Germinal center (tissue), 1 donor: ENCODE results near the gene RASA1.

Experiments
- DNase-seq: peaks from one replicate; pipeline ENCODE4 v3.0.0; 2012; ENCODE audit warnings: mixed read lengths, low spot score

RASA1 gene

DNA sequence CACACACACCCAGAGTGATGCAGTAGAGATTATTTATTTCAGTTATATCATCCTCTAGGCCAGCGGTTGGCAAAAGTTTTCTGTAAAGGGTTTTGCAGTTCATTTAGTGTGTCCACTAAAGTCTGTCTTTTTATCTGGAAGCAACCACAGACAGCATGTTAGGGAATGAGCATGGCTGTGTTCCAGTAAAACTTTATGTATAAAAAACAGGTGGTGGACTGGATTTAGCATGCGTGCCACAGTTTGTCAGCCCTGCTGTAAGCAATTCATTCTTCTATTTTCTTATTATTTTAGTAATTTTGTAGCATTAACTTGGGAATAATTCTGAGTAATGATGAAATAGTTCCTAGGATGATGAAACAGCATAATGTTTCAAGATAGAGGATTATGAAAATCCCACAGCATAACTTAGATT is 93.4 kb downstream of the RASA1 start:
- no peak for DNase-seq

DNA sequence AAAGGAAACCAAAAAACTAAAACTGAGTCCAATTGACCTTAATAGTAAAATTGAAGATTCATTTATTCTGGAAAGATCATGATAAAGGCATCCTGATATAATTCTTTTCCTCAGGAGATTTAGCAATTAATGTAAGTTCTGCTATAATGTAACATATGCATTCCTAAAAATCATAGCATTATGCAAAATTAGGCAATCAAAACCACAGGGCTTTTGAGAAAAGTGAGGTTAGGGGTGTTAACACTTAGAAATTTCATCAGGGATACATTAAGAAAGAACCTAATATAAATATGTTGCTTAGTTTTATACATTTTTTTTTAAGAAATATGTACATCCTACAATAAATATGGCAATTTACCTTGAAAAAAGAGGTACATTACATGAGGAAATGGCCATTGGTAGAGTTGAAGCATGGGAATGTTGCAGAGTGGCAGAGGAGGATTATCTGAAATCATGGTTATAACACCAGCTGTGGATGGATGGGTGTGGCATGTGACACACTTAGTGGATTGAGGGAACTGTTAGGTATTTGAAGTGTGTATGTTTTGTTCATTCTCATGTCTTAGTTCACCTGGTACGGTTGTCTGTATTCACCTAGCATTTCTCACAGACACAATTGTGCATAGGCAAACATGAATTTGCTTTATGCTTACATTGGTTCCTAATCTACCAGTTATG is 94.0 kb downstream of the RASA1 start:
- no peak for DNase-seq

- no peak for DNase-seq
Observed at GRCh38 chr5:87367243-87367642, 99.6 kb downstream of the RASA1 start.

GRCh38 chr5:87368601-87369000 is 100.9 kb downstream of the RASA1 start:
- no peak for DNase-seq

GRCh38 chr5:87369431-87369830 is 101.7 kb downstream of the RASA1 start:
- no peak for DNase-seq

- DNase-seq, result no peak
Observed at GRCh38 chr5:87372705-87373104, 105.0 kb downstream of the RASA1 start.

GRCh38 chr5:87382224-87382623 is 114.5 kb downstream of the RASA1 start:
- no peak for DNase-seq

DNA sequence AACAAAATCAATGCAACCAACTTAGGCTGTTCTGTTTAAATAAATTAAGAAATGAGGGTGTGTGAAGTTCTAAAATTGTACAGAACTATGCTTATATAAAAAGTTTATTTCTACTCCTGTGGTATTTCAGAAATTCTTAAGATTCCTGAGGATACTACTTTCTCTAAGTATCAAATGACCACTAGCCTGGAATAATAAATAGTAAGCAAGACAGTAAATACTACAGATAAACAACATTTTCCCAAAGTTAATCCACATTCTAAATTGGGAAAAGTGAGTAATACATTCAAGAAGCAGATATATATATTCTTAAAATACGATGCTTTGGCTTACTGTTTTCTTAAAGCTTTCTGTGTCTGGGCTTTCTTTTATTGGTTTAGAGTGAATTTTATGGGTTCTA is 115.5 kb downstream of the RASA1 start:
- no peak for DNase-seq

DNA sequence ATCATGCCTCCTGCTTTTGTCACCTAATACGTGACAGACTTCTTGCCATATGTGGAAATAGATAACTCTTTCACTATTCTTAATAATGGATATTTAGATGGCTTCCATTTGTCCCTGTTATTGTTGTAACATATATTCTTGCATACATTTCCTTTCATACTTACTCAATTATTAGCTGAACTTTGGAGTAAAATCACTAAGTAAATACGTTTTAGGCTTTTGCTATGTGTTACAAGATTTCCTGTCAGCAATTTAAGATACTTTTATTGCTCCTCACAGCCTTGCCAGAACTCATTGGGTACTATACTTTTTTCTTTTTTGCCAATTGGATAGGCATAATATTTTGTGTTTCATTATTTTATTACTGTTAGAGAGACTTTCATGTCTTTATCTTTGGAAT is 118.1 kb downstream of the RASA1 start:
- no peak for DNase-seq

DNA sequence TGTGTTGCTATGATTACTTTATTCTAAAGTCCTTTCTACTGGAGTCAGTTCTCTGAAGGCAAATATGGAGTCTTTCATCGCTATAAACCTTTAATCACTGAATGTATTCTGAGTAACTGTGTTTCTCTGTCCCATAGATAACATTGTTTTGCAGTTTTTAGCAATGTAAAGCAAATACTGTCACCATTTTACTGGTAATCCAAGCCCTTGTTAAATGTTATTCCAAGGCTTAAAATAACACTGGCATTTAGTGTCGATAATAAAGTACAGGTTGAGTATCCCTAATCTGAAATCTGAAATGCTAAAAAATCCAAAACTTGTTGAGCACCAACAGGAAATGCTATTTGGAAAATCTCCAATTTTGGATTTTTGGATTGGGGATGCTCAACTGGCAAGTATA is 120.4 kb downstream of the RASA1 start:
- DNase-seq, result no peak

GRCh38 chr5:87389296-87390034 is 121.8 kb downstream of the RASA1 start:
- no peak for DNase-seq

- no peak for DNase-seq
Observed at GRCh38 chr5:87390075-87390474, 122.4 kb downstream of the RASA1 start.

DNA sequence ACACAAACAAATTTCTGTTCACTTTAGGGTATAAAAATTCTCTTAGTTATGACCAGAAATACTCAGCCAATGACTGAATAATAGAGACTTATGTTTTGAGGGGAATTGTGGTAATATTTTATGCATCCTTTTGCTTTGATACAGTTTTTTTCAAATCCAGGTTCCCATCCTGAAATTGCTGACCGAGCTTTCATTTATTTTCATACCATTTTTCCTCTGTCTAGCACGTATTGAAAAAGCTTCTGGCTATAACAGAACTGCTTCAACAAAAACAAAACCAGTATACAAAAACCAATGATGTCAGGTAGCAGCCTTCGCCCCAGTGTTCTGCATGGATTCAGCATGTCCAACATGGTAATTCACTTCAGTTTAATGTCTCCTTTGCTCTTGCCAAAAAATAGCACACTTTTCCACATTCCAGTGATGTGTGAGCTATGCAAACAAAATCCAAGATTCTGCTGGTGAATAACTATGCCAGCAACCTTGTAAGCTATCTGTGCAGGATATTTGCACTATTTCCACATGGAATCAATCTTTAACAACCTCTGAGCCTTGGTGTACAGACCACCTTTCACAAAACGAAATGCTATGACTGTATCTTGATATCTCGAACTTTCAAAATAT is 123.0 kb downstream of the RASA1 start:
- DNase-seq, result no peak

GRCh38 chr5:87392170-87392569 is 124.5 kb downstream of the RASA1 start:
- DNase-seq, result no peak

DNA sequence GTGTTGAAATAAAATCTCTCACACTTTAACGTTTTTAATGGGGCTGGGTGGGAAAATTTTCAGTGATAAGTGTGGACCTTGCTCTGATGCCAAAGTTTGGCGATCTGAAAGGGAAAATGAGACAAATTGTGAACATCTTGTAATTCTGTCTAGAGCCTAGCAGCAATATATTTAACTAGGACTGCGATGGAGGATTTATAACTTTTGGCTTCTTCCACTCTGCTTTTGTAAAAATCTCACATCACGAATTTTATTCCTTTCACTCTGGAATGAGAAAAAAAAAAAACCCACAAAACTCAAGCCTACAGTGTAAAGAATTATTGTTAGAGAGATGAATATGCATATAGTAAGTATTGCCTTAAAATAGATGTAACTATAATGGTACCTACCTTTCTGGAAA is 125.1 kb downstream of the RASA1 start:
- no peak for DNase-seq

GRCh38 chr5:87393331-87393730 is 125.6 kb downstream of the RASA1 start:
- no peak for DNase-seq

DNA sequence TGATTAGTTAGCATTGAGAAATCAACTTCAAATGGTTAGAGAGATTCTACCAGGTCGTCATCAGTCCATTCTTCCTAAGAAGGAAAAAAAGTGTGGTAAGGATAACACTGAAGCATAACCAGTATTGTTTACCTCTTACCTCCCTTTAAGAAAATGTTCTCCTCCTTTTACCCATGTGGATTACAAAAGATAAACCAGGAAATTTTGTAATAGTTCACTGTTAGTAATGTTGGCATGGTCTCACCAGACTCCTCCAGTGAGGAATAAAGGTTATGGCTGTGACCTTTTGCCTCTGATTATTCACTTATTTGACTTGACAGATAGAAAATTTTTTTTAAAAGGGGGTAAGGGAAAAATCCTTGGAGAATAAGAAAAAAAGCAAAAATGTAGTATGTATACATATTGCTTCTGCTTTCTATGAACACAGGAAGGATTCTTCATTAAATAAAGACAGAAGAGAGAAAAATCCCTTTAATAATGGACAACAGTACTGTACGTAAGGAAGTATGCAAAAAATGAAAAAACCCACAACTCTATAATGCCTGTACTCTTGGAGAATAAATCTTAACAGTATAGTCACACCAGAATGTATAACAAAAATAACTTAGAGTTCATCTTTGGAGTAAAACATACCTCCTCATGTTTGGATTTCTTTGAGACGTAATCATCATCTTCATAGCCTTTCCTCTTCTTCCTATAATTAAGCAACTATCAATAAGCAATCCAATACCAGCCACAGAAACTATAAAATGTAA is 126.9 kb downstream of the RASA1 start:
- no peak for DNase-seq

DNA sequence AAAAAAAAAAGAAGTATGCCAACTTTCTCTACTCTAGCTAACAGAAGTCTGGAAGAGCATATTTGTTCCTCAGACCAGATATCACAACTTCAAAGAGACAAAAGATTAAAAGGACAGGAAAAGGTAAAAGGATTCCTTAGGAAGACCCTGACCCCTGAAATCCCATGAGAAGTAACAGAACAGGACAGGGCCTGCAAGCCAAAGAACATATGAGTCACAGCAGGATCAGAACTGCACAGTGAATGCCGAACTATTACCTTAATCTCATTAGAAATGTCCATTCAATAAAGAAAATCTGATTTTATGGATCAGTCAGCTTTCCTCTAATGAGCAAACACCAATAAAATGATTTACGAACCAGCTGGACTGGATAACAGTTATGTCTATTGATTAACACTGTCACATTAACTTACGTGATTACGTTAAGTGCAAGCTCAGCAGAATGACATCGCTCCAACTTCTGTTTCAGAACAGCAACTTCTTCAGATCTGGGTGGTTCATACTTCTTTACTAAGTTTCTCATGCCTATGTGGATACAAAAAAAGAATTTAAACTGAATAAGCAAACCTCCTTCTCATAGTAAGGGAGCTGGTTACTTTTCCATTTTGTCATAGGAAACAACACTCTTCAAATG is 131.4 kb downstream of the RASA1 start:
- no peak for DNase-seq

DNA sequence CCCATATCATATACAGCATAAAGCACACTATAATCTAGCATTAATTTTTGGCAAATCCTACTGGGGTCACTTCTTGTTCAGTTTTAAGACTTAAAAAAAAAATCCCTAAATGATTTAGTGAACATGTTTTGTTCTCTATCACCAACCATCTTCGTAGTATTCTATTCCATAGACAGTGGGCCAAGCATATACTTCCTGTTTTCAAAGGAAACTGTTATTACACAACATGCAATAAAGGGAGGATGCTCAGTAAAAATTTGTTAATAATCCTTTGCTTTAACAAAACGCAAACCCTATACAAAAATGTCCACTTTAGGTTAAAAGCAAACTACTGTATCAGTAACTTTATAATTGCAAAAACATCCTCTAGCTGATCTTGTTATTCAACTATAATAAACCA is 132.0 kb downstream of the RASA1 start:
- no peak for DNase-seq

- peak; percentile 44 for DNase-seq
Observed at GRCh38 chr5:87400305-87400899, 132.7 kb downstream of the RASA1 start.

GRCh38 chr5:87401626-87402025 is 133.9 kb downstream of the RASA1 start:
- no peak for DNase-seq

DNA sequence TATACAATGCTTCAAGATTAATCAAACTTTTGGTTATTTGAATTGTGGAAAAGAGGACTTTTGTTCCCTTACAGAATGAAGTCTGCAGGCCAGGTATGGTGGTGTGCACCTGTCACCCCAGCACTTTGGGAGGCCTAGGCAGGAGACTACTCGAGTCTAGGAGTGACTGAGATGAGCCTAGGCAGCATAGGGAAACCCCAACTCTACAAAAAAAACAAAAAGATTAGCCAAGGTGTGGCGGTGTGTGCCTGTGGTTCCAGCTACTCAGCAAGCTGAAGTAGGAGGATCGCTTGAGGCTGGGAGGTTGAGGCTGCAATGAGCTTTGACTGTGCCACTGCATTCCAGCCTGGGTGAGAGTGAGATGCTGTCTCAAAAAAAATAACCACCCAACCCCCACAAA is 135.7 kb downstream of the RASA1 start:
- DNase-seq, result no peak
